Caco-2 (cell line): ENCODE data around the gene ADAMTSL4. TPM values are rescaled to one million over a fixed set of nuclear protein-coding genes. Genes with fewer than 3 reads are reported as not detected.
"Not testable (repeated sequence)": the region's sequence is repeated elsewhere in the genome, so short reads cannot be mapped to it uniquely, and the experiment has no call there.

Source experiments
- BruUV-seq: library from RNA; stranded (reverse); fragments of 400-500 nt; replicated peaks from 2 replicates; lab custom pipeline; 2021; lab: Mats Ljungman, UMichigan
- CTCF ChIA-PET: fragments of 300-600 bp; sonication (Branson Sonifier 250); formaldehyde crosslinking; loops from one replicate; lab custom pipeline; 2022; ENCODE audit warnings: antibody characterized with exemption; lab: Charles Lee
- POLR2A ChIA-PET: fragments of 300-600 bp; sonication (Branson Sonifier 250); formaldehyde crosslinking; loops from one replicate; lab custom pipeline; 2022; ENCODE audit warnings: antibody characterized with exemption; lab: Charles Lee
- DNase-seq, 2 experiments: peaks; one replicate each; pipeline versions ENCODE4 v3.0.0 to v3.0.0-alpha.2; 2020 to 2022
- H3K27me3 ChIP-seq: replicated peaks from 2 replicates; pipeline ENCODE4 v1.6.0; 2011; ENCODE audit warnings: low read length; ENCODE audit not compliant: control insufficient read depth, insufficient read depth
- H3K36me3 ChIP-seq: 2 replicates; pipeline ENCODE4 v1.5.1; 2011; ENCODE audit warnings: low read length; ENCODE audit not compliant: control insufficient read depth, insufficient read depth
- H3K4me1 ChIP-seq: fragments of 250-450 bp; sonication (Bioruptor Pico); 2 replicates; pipeline ENCODE4 v1.5.1; 2020; ENCODE audit warnings: mild to moderate bottlenecking
- H3K4me3 ChIP-seq: 2 replicates; pipeline ENCODE4 v1.5.1; 2011; ENCODE audit warnings: low read depth, mild to moderate bottlenecking, control low read depth, low read length
- H3K9me3 ChIP-seq: fragments of 250-450 bp; sonication (Bioruptor Pico); 2 replicates; pipeline ENCODE4 v1.5.1; 2020; ENCODE audit warnings: mild to moderate bottlenecking, moderate library complexity
- H3K27ac Mint-ChIP-seq: one replicate; pipeline ENCODE4 v1.8.0; 2022; ENCODE audit warnings: mixed read lengths; ENCODE audit not compliant: unreplicated experiment
- H3K27me3 Mint-ChIP-seq: one replicate; pipeline ENCODE4 v1.8.0; 2022; ENCODE audit warnings: mixed read lengths; ENCODE audit not compliant: insufficient read depth, unreplicated experiment
- H3K36me3 Mint-ChIP-seq: one replicate; pipeline ENCODE4 v1.8.0; 2022; ENCODE audit warnings: mild to moderate bottlenecking, mixed read lengths; ENCODE audit not compliant: insufficient read depth, unreplicated experiment
- H3K4me1 Mint-ChIP-seq: one replicate; pipeline ENCODE4 v1.8.0; 2022; ENCODE audit warnings: low read depth, mixed read lengths; ENCODE audit not compliant: unreplicated experiment
- H3K4me3 Mint-ChIP-seq: one replicate; pipeline ENCODE4 v1.8.0; 2022; ENCODE audit warnings: mild to moderate bottlenecking, moderate library complexity, mixed read lengths; ENCODE audit not compliant: unreplicated experiment
- H3K9me3 Mint-ChIP-seq: one replicate; pipeline ENCODE4 v1.8.0; 2022; ENCODE audit warnings: mixed read lengths; ENCODE audit not compliant: unreplicated experiment
- intact Hi-C: fragments of 100-400 bp; cut with micrococcal nuclease; formaldehyde crosslinking; loops from one replicate; pipeline ENCODE4 v1.10.0; 2022; ENCODE audit not compliant: unreplicated experiment
- total RNA-seq: library from RNA; stranded (reverse); gene quantifications from 2 replicates; pipeline ENCODE4 v1.2.3, GENCODE V29; 2022
- TF ChIP-seq, protein P1 (sequence below), 2 experiments: fragments of 200-600 bp in 1 of 2; IDR thresholded peaks; 1 replicate in 1 of 2; 2 replicates in 1 of 2; pipeline versions ENCODE4 v1.5.1 to v1.8.0; 2011 to 2022; ENCODE audit warnings: antibody characterized with exemption in 1 of 2, control low read depth in 1 of 2, inconsistent platforms in 1 of 2, low read depth in 1 of 2, low read length in 1 of 2, mild to moderate bottlenecking in 1 of 2, moderate library complexity in 1 of 2; ENCODE audit not compliant: insufficient read depth in 1 of 2, severe bottlenecking in 1 of 2, unreplicated experiment in 1 of 2

ADAMTSL4 gene
- total RNA-seq, 1 experiment from 2014 or later: 17.6 TPM

GRCh38 chr1:150564051-150564991 is 15.1 kb downstream of the ADAMTSL4 start:
- BruUV-seq: no TSS peak
- peaks cover 56% of the 10 kb centered on the region for H3K36me3 Mint-ChIP-seq
- no peak for DNase-seq
- Histone ChIP-seq H3K9me3 (no peaks in the 10 kb centered on the region), H3K36me3 (no peaks in the 10 kb centered on the region; the same call in 1 of the 2 replicates), H3K4me3 (no peak overlapping the region), H3K27me3 (no peaks in the 10 kb centered on the region), H3K4me1 (peaks cover 56% of the 10 kb centered on the region)
- peak overlapping the region; percentile 80 for H3K4me3 Mint-ChIP-seq
- TF ChIP-seq, protein P1, sequence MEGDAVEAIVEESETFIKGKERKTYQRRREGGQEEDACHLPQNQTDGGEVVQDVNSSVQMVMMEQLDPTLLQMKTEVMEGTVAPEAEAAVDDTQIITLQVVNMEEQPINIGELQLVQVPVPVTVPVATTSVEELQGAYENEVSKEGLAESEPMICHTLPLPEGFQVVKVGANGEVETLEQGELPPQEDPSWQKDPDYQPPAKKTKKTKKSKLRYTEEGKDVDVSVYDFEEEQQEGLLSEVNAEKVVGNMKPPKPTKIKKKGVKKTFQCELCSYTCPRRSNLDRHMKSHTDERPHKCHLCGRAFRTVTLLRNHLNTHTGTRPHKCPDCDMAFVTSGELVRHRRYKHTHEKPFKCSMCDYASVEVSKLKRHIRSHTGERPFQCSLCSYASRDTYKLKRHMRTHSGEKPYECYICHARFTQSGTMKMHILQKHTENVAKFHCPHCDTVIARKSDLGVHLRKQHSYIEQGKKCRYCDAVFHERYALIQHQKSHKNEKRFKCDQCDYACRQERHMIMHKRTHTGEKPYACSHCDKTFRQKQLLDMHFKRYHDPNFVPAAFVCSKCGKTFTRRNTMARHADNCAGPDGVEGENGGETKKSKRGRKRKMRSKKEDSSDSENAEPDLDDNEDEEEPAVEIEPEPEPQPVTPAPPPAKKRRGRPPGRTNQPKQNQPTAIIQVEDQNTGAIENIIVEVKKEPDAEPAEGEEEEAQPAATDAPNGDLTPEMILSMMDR (IDR thresholded peaks at IDR 0.05; ENCODE audit: insufficient read depth in 1 of 2, low read depth in 1 of 2, low read length in 1 of 2, severe bottlenecking in 1 of 2, unreplicated experiment in 1 of 2): no peak
- peak overlapping the region; percentile 95 for H3K27ac Mint-ChIP-seq
- ChIA-PET CTCF (interaction anchor here (0.7 to 6.2 kb wide), 4 partner anchors 14 to 248 kb away, joined by 3 to 51 read pairs (median 21); partner anchors contain the start of genes FALEC and MCL1), POLR2A (interaction anchor here (0.5 to 5.6 kb wide), 4 partner anchors 12 to 554 kb away, joined by 3 to 152 read pairs (median 4); partner anchors contain the start of genes MCL1 and OTUD7B)
- no peaks in the 10 kb centered on the region for H3K27me3 Mint-ChIP-seq
- no peaks in the 10 kb centered on the region for H3K9me3 Mint-ChIP-seq
- H3K4me1 Mint-ChIP-seq: peaks cover 45% of the 10 kb centered on the region
- intact Hi-C loops: loop anchor here (5.0 to 10.0 kb wide), 3 partner anchors 133 to 440 kb away; partner anchors contain the start of genes CERS2, GOLPH3L, MINDY1 and PRUNE1

DNA sequence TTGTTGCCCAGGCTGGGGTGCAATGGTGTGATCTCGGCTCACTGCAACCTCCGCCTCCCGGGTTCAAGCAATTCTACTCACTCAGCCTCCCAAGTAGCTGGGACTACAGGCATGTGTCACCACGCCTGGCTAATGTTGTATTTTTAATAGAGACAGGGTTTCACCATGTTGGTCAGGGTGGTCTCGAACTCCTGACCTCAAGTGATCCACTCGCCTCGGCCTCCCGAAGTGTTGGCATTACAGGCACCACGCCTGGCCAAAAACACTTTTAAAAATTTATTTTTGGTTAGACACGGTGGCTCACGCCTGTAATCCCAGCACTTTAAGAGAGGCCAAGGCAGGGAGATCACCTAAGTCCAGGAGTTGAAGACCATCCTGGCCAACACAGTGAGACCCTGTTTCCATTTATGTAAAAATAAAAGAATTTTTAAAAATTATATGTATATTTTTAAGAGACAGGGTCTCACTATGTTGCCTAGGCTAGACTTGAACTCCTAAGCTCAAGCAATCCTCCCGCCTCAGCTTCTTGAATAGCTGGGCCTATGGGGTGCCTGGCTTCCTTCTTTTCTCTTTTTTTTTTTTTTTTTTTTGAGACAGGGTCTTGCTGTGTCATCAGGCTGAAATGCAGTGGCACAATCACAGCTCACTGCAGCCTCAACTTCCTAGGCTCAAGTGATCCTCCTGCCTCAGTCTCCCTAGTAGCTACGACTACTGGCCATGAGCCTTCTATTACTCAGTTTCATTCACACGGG is 16.2 kb downstream of the ADAMTSL4 start:
- H3K27me3 Mint-ChIP-seq, H3K4me3 Mint-ChIP-seq, BruUV-seq, H3K36me3 ChIP-seq, CTCF ChIA-PET, DNase-seq, H3K27me3 ChIP-seq, H3K9me3 Mint-ChIP-seq, H3K4me3 ChIP-seq, H3K9me3 ChIP-seq: not testable (repeated sequence)
- intact Hi-C loops: loop anchor here (10.0 kb wide), 2 partner anchors 409 to 439 kb away; partner anchors contain the start of genes CERS2, MINDY1 and PRUNE1
- Mint-ChIP-seq H3K4me1 (peaks cover 56% of the 10 kb centered on the region), H3K27ac (peak overlapping the region; percentile 29), H3K36me3 (peaks cover 67% of the 10 kb centered on the region)
- peaks cover 62% of the 10 kb centered on the region for H3K4me1 ChIP-seq
- POLR2A ChIA-PET: interaction anchor here (5.6 kb wide), 1 partner anchor 12 kb away, joined by 152 read pairs; the partner anchor contains the start of gene MCL1

DNA sequence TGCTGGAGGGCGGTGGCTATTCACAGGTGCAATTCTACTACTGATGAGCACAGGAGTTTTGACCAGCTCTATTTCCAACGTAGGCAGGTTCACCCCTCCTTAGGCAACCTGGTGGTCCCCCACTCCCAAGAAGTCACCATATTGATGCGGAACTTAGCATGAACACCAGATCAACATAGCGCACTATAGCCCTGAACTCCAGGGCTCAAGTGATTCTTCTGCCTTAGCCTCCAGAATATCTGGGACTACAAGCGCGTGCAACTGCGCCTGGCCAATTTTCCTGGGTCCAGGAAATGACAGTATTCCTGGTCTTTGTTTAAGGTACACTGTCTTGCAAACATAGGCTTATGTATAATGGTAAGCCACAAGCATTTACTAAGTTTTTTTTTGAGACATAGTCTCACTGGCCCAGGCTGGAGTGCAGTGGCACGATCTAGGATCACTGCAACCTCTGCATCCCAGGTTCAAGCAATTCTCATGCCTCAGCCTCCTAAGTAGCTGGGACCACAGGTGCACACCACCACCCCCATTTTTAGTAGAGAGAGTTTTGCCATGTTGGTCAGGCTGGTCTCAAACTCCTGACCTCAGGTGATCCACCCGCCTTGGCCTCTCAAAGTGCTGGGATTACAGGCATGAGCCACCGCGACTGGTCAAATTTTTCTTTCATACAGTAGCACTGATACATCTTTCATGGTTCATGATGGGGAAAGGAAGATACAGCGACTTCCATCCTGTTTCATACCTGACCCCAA is 17.6 kb downstream of the ADAMTSL4 start:
- POLR2A ChIA-PET: interaction anchor here (2.3 kb wide), 1 partner anchor 12 kb away, joined by 74 read pairs; the partner anchor contains the start of gene MCL1
- TF ChIP-seq, protein P1 (IDR thresholded peaks at IDR 0.05; ENCODE audit: insufficient read depth in 1 of 2, low read depth in 1 of 2, low read length in 1 of 2, severe bottlenecking in 1 of 2, unreplicated experiment in 1 of 2): no peak
- H3K4me3 Mint-ChIP-seq: peak overlapping the region; percentile 60
- Histone ChIP-seq H3K27me3 (no peaks in the 10 kb centered on the region), H3K4me3 (no peak overlapping the region), H3K9me3 (no peaks in the 10 kb centered on the region), H3K4me1 (peaks cover 59% of the 10 kb centered on the region), H3K36me3 (no peaks in the 10 kb centered on the region; the same call in 1 of the 2 replicates)
- DNase-seq: no peak
- BruUV-seq: no TSS peak
- no peaks in the 10 kb centered on the region for H3K9me3 Mint-ChIP-seq
- CTCF ChIA-PET: no interaction called here
- no peaks in the 10 kb centered on the region for H3K27me3 Mint-ChIP-seq
- peaks cover 51% of the 10 kb centered on the region for H3K4me1 Mint-ChIP-seq
- peaks cover 70% of the 10 kb centered on the region for H3K36me3 Mint-ChIP-seq
- intact Hi-C loops: loop anchor here (10.0 kb wide), 2 partner anchors 408 to 438 kb away; partner anchors contain the start of genes CERS2, MINDY1 and PRUNE1
- peak overlapping the region; percentile 82 for H3K27ac Mint-ChIP-seq
